Stimulated activated memory B cell treated with anti-CD40 and anti-IgM and Interleukin-4, amounts not matched to agents 10 μg/mL and 1 μg/mL and 100 μg/mL, for 72 hours (primary cell): Measurements from ENCODE around the gene MRGPRX1.
"Not testable (repeated sequence)": the region's sequence is repeated elsewhere in the genome, so short reads cannot be mapped to it uniquely, and the experiment has no call there.

Experiments used
- ATAC-seq: fragments of 150-1000 bp; cut with Tn5 transposase; 2 replicates; pipeline ENCODE4 v1.10.0; 2021
- H3K27ac Mint-ChIP-seq: one replicate; pipeline ENCODE4 v1.8.0; 2022; ENCODE audit warnings: mild to moderate bottlenecking, mixed read lengths
- H3K27me3 Mint-ChIP-seq: one replicate; pipeline ENCODE4 v1.8.0; 2022; ENCODE audit warnings: mixed read lengths
- H3K36me3 Mint-ChIP-seq: one replicate; pipeline ENCODE4 v1.8.0; 2022; ENCODE audit warnings: mixed read lengths
- H3K4me1 Mint-ChIP-seq: one replicate; pipeline ENCODE4 v1.8.0; 2022; ENCODE audit warnings: mixed read lengths
- H3K4me3 Mint-ChIP-seq: one replicate; pipeline ENCODE4 v1.8.0; 2022; ENCODE audit warnings: mild to moderate bottlenecking, moderate library complexity, mixed read lengths
- H3K9me3 Mint-ChIP-seq: one replicate; pipeline ENCODE4 v1.8.0; 2022; ENCODE audit warnings: mixed read lengths

Gene MRGPRX1

GRCh38 chr11:18907391-18907790 lies 31.8 kb downstream of the MRGPRX1 start:
- Mint-ChIP-seq H3K27ac (no peak overlapping the region), H3K27me3 (no peaks in the 10 kb centered on the region), H3K4me3 (no peak overlapping the region), H3K9me3 (no peaks in the 10 kb centered on the region), H3K4me1 (no peaks in the 10 kb centered on the region), H3K36me3 (no peaks in the 10 kb centered on the region)
- ATAC-seq: no peak

- not testable (repeated sequence) for ATAC-seq, H3K36me3 Mint-ChIP-seq, H3K4me1 Mint-ChIP-seq, H3K27ac Mint-ChIP-seq, H3K9me3 Mint-ChIP-seq, H3K4me3 Mint-ChIP-seq
- H3K27me3 Mint-ChIP-seq: peaks cover 51% of the 10 kb centered on the region
Observed at GRCh38 chr11:18900637-18901036, 38.6 kb downstream of the MRGPRX1 start.

GRCh38 chr11:18900151-18900611 lies 39.0 kb downstream of the MRGPRX1 start:
- H3K36me3 Mint-ChIP-seq, H3K27ac Mint-ChIP-seq, H3K4me3 Mint-ChIP-seq, ATAC-seq, H3K9me3 Mint-ChIP-seq, H3K4me1 Mint-ChIP-seq: not testable (repeated sequence)
- peaks cover 55% of the 10 kb centered on the region for H3K27me3 Mint-ChIP-seq

- not testable (repeated sequence) for ATAC-seq, H3K27ac Mint-ChIP-seq, H3K4me1 Mint-ChIP-seq, H3K36me3 Mint-ChIP-seq, H3K4me3 Mint-ChIP-seq
- peaks cover 10% of the 10 kb centered on the region for H3K9me3 Mint-ChIP-seq
- peaks cover 44% of the 10 kb centered on the region for H3K27me3 Mint-ChIP-seq
Observed at GRCh38 chr11:18891712-18892111, 47.5 kb downstream of the MRGPRX1 start.

- H3K36me3 Mint-ChIP-seq: no peaks in the 10 kb centered on the region
- H3K9me3 Mint-ChIP-seq: peaks cover 10% of the 10 kb centered on the region
Observed at GRCh38 chr11:18890615-18891014, 48.6 kb downstream of the MRGPRX1 start.

More at GRCh38 chr11:18890615-18891014, 48.6 kb downstream of the MRGPRX1 start:
- H3K27ac Mint-ChIP-seq: no peak overlapping the region
- ATAC-seq: no peak
- peaks cover 33% of the 10 kb centered on the region for H3K27me3 Mint-ChIP-seq
- H3K4me3 Mint-ChIP-seq: no peak overlapping the region
- no peaks in the 10 kb centered on the region for H3K4me1 Mint-ChIP-seq
